MM.1S (cell line): ENCODE data around the gene EPB41L2.

Experiments used
- CTCF ChIP-seq: fragments of 300-600 bp; sonication (generic); IDR thresholded peaks from 2 replicates; pipeline ENCODE4 v1.5.1; 2016; ENCODE audit warnings: antibody characterized with exemption, low read length, mixed read lengths
- EZH2 ChIP-seq: fragments of 300-600 bp; sonication (generic); optimal IDR thresholded peaks from 2 replicates; pipeline ENCODE3; 2017; ENCODE audit warnings: low read depth, mild to moderate bottlenecking, antibody characterized with exemption, low read length, mixed read lengths

DNA sequence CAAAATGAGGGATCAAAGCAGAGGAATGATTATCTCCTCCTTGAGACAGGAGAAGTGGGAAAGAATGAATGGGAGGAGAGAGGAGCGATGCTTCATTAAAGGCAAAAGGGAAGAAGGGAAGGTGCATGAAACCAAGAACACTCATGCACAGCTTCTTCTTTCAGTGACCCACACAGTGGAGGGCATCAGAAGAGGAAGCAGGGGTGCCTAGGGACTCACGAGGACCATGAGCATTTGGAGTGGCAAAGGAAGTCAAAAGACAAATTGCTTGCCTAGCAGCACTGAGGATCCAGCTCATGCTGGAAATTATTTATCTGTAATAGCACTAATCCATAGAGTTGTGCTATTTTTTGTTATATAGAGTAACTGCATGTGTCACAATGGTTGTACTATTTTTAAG is 169.8 kb downstream of the EPB41L2 start:
- TF ChIP-seq EZH2 = no peak
- TF ChIP-seq CTCF = no peak
